GM23338 (cell line): ENCODE results near the gene PEPD. TPM values are rescaled to one million over a fixed set of nuclear protein-coding genes. Genes with fewer than 3 reads are reported as not detected.

Experiments
- ATAC-seq: fragments of 200-7000 bp; cut with Tn5 transposase; 3 replicates; pipeline ENCODE4 v1.9.1; 2020
- DNase-seq: peaks from one replicate; pipeline ENCODE4 v3.0.0-alpha.2; 2015; ENCODE audit warnings: low spot score
- H2AFZ ChIP-seq: fragments of 200-600 bp; sonication (generic); 2 replicates; pipeline ENCODE4 v1.8.0; 2016; ENCODE audit warnings: antibody characterized with exemption, mild to moderate bottlenecking, moderate library complexity
- H3F3A ChIP-seq: fragments of 200-600 bp; sonication (generic); replicated peaks from 2 replicates; pipeline ENCODE4 v1.8.0; 2017; ENCODE audit warnings: antibody characterized with exemption, mixed run types, low read depth
- H3K27ac ChIP-seq: fragments of 200-600 bp; sonication (generic); 2 replicates; pipeline ENCODE4 v1.6.1; 2016; ENCODE audit warnings: low read depth
- H3K27me3 ChIP-seq: fragments of 200-600 bp; sonication (generic); 2 replicates; pipeline ENCODE4 v1.8.0; 2016; ENCODE audit warnings: mild to moderate bottlenecking, mixed run types, moderate library complexity; ENCODE audit not compliant: insufficient read depth
- H3K36me3 ChIP-seq: fragments of 200-600 bp; sonication (generic); 2 replicates; pipeline ENCODE4 v1.8.0; 2016; ENCODE audit warnings: mild to moderate bottlenecking; ENCODE audit not compliant: insufficient read depth
- H3K4me1 ChIP-seq: fragments of 200-600 bp; sonication (generic); 2 replicates; pipeline ENCODE4 v1.8.0; 2016; ENCODE audit warnings: mild to moderate bottlenecking, moderate library complexity; ENCODE audit not compliant: insufficient read depth
- H3K4me2 ChIP-seq: fragments of 200-600 bp; sonication (generic); 2 replicates; pipeline ENCODE4 v1.7.1; 2017; ENCODE audit warnings: mixed run types
- H3K4me3 ChIP-seq: fragments of 200-600 bp; sonication (generic); 2 replicates; pipeline ENCODE4 v1.6.1; 2016; ENCODE audit warnings: mixed run types
- H3K79me2 ChIP-seq: fragments of 200-600 bp; sonication (generic); replicated peaks from 2 replicates; pipeline ENCODE4 v1.8.0; 2017; ENCODE audit warnings: mild to moderate bottlenecking; ENCODE audit not compliant: insufficient read depth
- H3K9me2 ChIP-seq: fragments of 200-600 bp; sonication (generic); 2 replicates; pipeline ENCODE4 v1.8.0; 2017; ENCODE audit not compliant: insufficient read depth
- H4K20me1 ChIP-seq: fragments of 200-600 bp; sonication (generic); replicated peaks from 2 replicates; pipeline ENCODE4 v1.8.0; 2017; ENCODE audit warnings: mild to moderate bottlenecking; ENCODE audit not compliant: insufficient read depth
- H3K27ac Mint-ChIP-seq: 2 replicates; pipeline ENCODE4 v1.8.0; 2020; ENCODE audit warnings: inconsistent platforms, mild to moderate bottlenecking, moderate library complexity, mixed read lengths
- H3K27me3 Mint-ChIP-seq: 3 replicates; pipeline ENCODE4 v1.8.0; 2022; ENCODE audit warnings: low read depth, mild to moderate bottlenecking, moderate library complexity, mixed read lengths, inconsistent platforms; ENCODE audit not compliant: insufficient read depth, poor library complexity
- H3K36me3 Mint-ChIP-seq: 3 replicates; pipeline ENCODE4 v1.8.0; 2021; ENCODE audit warnings: low read depth, mild to moderate bottlenecking, inconsistent platforms, moderate library complexity, mixed read lengths
- H3K4me1 Mint-ChIP-seq: 3 replicates; pipeline ENCODE4 v1.8.0; 2020; ENCODE audit warnings: mild to moderate bottlenecking, inconsistent platforms, mixed read lengths
- H3K4me3 Mint-ChIP-seq: 3 replicates; pipeline ENCODE4 v1.8.0; 2021; ENCODE audit warnings: moderate library complexity, mild to moderate bottlenecking, inconsistent platforms, mixed read lengths
- H3K9me3 Mint-ChIP-seq: 3 replicates; pipeline ENCODE4 v1.8.0; 2020; ENCODE audit warnings: moderate library complexity, mild to moderate bottlenecking, inconsistent platforms, mixed read lengths
- CREB1 ChIP-seq: fragments of 250-450 bp; sonication (Bioruptor Pico); IDR thresholded peaks from 2 replicates; pipeline ENCODE4 v1.5.0; 2020; ENCODE audit warnings: low read depth, mild to moderate bottlenecking, moderate library complexity
- CTCF ChIP-seq, 2 experiments: fragments of 200-600 bp in 1 of 2; sonication (generic) in 1 of 2; conservative IDR thresholded peaks; 2 replicates each; pipeline versions ENCODE4 v1.5.1 to v1.6.1; 2016 to 2017; ENCODE audit warnings: antibody characterized with exemption in 2 of 2, low read depth in 2 of 2, mild to moderate bottlenecking in 2 of 2, moderate library complexity in 1 of 2
- ETS1 ChIP-seq: IDR thresholded peaks from 2 replicates; pipeline ENCODE4 v1.6.1; 2016; ENCODE audit warnings: antibody characterized with exemption
- EZH2 ChIP-seq: fragments of 200-600 bp; sonication (generic); IDR thresholded peaks from one replicate; pipeline ENCODE4 v1.8.0; 2017; ENCODE audit warnings: antibody characterized with exemption, mild to moderate bottlenecking, low read depth; ENCODE audit not compliant: unreplicated experiment
- EZH2phosphoT487 ChIP-seq: fragments of 200-600 bp; sonication (generic); IDR thresholded peaks from one replicate; pipeline ENCODE4 v1.8.1; 2018; ENCODE audit warnings: antibody characterized with exemption; ENCODE audit not compliant: unreplicated experiment
- JUNB ChIP-seq: IDR thresholded peaks from one replicate; pipeline ENCODE4 v1.6.1; 2016; ENCODE audit warnings: antibody characterized with exemption; ENCODE audit not compliant: unreplicated experiment
- NANOG ChIP-seq: IDR thresholded peaks from 2 replicates; pipeline ENCODE4 v1.6.1; 2016; ENCODE audit warnings: antibody characterized with exemption, borderline replicate concordance
- POLR2AphosphoS5 ChIP-seq: IDR thresholded peaks from 2 replicates; pipeline ENCODE4 v1.6.1; 2016; ENCODE audit warnings: antibody characterized with exemption, low read depth
- REST ChIP-seq: IDR thresholded peaks from one replicate; pipeline ENCODE4 v1.6.1; 2018; ENCODE audit warnings: antibody characterized with exemption; ENCODE audit not compliant: unreplicated experiment
- STAT1 ChIP-seq: IDR thresholded peaks from one replicate; pipeline ENCODE4 v1.6.1; 2016; ENCODE audit warnings: antibody characterized with exemption; ENCODE audit not compliant: unreplicated experiment
- ZNF114 ChIP-seq: fragments of 250-450 bp; sonication (Bioruptor Pico); IDR thresholded peaks from 2 replicates; pipeline ENCODE4 v1.5.0; 2020; ENCODE audit warnings: mild to moderate bottlenecking, moderate library complexity
- ZNF331 ChIP-seq: fragments of 250-450 bp; sonication (Bioruptor Pico); IDR thresholded peaks from 2 replicates; pipeline ENCODE4 v1.5.0; 2020; ENCODE audit warnings: low read depth, mild to moderate bottlenecking, moderate library complexity
- ZNF462 ChIP-seq: fragments of 250-450 bp; sonication (Bioruptor Pico); IDR thresholded peaks from 2 replicates; pipeline ENCODE4 v1.5.0; 2020; ENCODE audit warnings: mild to moderate bottlenecking, moderate library complexity
- polyA plus RNA-seq: library from polyadenylated mRNA; unstranded; fragments of >200 nt; fragmentation: Nextera tagmentation; extraction: Ambion mirVana; gene quantifications from 2 replicates; pipeline ENCODE4 v1.2.1, GENCODE V29; 2016
- total RNA-seq: library from RNA; depleted of rRNA; stranded (reverse); fragments of >200 nt; shearing (Covaris generic); gene quantifications from 2 replicates; pipeline ENCODE4 v1.2.3, GENCODE V29; 2014

PEPD gene
- total and polyA plus RNA-seq, 2 experiments from 2014 or later, result 81.7 to 89.2 TPM

GRCh38 chr19:33514885-33515551 lies 6.6 kb downstream of the PEPD start:
- H3K79me2 ChIP-seq, result peaks cover 50% of the 10 kb centered on the region
- no peak for ATAC-seq

More at GRCh38 chr19:33514885-33515551, 6.6 kb downstream of the PEPD start:
- H3K4me1 ChIP-seq, result peaks cover 18% of the 10 kb centered on the region
- H3K4me3 ChIP-seq, result no peak overlapping the region
- H3K4me2 ChIP-seq, result no peak overlapping the region
- H3K27ac Mint-ChIP-seq, result no peak overlapping the region
- H2AFZ ChIP-seq, result no peak overlapping the region
- H3K9me2 ChIP-seq, result no peaks in the 10 kb centered on the region
- H3K27ac ChIP-seq, result no peak overlapping the region
- H3K36me3 Mint-ChIP-seq, result peaks cover 1% of the 10 kb centered on the region; the same call in 2 of the 3 replicates
- H3K27me3 ChIP-seq, result no peaks in the 10 kb centered on the region
- no peak overlapping the region for H3K4me3 Mint-ChIP-seq
- no peaks in the 10 kb centered on the region for H3F3A ChIP-seq
- H3K4me1 Mint-ChIP-seq, result peaks cover 40% of the 10 kb centered on the region
- H3K9me3 Mint-ChIP-seq, result no peaks in the 10 kb centered on the region
- H4K20me1 ChIP-seq, result peaks cover 1% of the 10 kb centered on the region; the same call in 1 of the 2 replicates
- peaks cover 13% of the 10 kb centered on the region for H3K27me3 Mint-ChIP-seq
- no peaks in the 10 kb centered on the region for H3K36me3 ChIP-seq
- DNase-seq, result no peak
- TF ChIP-seq EZH2 (no peak), NANOG (no peak), CTCF (conservative IDR thresholded peaks at IDR 0.05; ENCODE audit: low read depth in 2 of 2) (no peak), ZNF114 (CRISPR knock-in tag) (no peak), JUNB (no peak), REST (no peak), STAT1 (no peak), CREB1 (CRISPR knock-in tag) (no peak), ETS1 (no peak), ZNF462 (CRISPR knock-in tag) (no peak), EZH2phosphoT487 (no peak), ZNF331 (CRISPR knock-in tag) (no peak), POLR2AphosphoS5 (no peak)
